ENCODE data around the gene FGGY.

- no peak for TF ChIP-seq EZH2 (IDR thresholded peaks at IDR 0.05; ENCODE audit: borderline replicate concordance, insufficient read depth, low read depth, low read length, poor library complexity, severe bottlenecking)
- no peak for TF ChIP-seq CTCF (IDR thresholded peaks at IDR 0.05)
These were observed 217.4 kb downstream of the FGGY start for GRCh38 chr1:59514061-59514909.
